Measurements from ENCODE around the gene CCDC152.
"Not testable (repeated sequence)": the region's sequence is repeated elsewhere in the genome, so short reads cannot be mapped to it uniquely, and the experiment has no call there.

CCDC152 gene

DNA sequence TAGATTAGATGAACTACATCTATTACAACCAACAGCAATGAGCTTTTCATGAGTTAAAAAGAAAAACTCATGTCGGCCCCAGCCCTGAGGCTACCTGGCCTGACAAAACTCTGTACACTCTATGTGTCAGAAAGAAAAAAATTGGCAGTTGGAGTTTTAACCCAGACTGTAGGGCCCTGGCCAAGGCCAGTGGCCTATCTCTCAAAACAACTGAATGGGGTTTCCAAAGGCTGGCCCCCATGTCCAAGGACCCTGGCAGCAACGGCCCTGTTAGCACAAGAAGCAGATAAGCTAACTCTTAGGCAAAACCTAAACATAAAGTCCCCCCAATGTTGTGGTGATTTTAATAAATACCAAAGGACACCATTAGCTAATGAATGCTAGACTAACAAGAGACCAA is 59.9 kb downstream of the CCDC152 start:
- not testable (repeated sequence) for DNase-seq

GRCh38 chr5:42819745-42820144 is 63.1 kb downstream of the CCDC152 start:
- DNase-seq: no peak

DNA sequence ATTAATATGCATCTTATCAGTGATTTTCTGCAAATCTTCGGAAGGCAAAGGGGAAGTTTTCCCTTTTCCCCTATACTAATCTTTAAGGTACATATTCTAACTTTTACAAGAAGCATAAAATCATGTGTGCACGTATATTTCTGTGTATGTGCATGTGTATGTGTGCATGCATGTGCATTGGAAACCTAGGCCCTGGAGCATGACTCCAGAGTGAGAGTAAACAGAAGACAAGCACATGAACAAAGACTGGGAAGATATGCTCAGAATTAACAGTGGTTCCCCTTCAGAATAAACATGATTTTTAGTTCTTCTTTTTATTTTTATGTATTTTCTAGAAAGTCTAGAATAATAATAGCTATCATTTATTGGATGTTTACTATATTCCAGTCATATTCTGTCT is 65.9 kb downstream of the CCDC152 start:
- no peak for DNase-seq

- DNase-seq: no peak
Observed at GRCh38 chr5:42824347-42824976, 67.8 kb downstream of the CCDC152 start.

GRCh38 chr5:42825422-42826148 is 69.0 kb downstream of the CCDC152 start:
- no peak for DNase-seq

DNA sequence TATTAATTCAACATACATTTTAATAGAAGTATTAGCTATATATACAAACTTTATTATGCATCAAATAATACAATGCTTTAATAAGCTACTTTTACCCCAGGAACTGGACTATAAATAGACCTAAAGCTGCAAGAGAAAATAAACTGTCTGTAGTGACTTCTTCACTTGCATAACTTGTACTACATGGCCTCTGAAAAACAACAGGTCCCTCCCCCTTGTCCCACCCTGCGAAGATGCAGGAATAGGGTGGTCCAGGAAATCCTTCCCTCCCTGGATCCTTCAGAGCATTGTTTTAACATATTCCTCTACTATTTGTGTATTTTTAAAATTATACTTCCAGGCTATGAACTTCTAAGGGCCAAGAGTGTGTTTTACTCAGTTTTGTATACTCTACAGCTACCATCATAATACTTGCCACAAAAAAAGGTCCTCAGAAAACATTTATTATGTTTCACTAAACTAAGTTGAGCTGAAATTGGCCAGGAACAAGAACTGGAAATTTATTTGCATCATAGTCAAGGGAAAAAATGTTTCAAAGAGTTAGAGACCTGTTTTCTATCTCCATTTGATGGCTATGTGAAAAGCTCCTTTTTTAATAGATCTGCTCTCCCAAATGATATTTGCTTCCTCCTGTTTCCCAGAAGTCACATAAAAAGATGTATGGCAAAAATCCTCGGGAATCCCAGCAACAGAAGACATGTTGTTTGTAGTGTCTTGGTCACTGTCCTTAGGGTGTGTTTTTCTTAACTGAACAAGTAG is 70.3 kb downstream of the CCDC152 start:
- no peak for DNase-seq

DNA sequence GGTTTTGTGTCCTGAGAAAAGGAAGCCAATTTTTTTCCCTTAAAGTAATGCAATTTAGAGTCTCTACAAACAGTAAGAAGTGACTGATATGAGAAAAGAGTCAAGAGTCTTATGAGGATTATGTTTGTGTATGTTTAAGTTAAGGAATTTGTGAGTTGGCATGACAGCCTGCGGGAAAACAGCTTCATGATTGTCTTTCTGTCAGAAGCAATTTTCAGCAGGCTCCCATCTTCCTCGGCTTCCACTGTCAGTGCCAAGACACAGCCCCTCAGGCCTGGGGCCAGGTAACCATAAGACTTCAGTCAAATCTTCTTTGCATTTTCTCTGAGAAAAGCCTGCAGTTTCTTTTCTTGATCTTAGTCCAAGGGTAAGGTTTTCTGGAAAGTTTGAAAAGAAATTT is 72.1 kb downstream of the CCDC152 start:
- DNase-seq: no peak

- DNase-seq: no peak
Observed at GRCh38 chr5:42830924-42831323, 74.3 kb downstream of the CCDC152 start.

DNA sequence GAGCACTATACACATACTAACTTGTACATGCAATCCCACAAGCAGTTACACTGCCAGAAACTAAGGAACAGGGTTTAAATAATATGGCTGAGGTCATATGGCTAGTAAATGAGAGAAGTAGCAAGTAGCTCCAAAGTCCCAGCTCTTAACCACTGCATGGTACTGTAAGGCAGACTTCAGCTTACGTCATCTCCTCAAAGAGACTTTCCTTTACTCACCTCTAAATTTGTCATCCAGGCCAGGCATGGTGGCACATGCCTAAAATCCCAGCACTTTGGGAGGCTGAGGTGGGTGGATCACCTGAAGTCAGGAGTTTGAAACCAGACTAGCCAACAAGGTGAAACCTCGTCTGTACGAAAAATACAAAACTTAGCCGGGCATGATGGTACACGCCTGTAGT is 75.4 kb downstream of the CCDC152 start:
- DNase-seq: no peak

DNA sequence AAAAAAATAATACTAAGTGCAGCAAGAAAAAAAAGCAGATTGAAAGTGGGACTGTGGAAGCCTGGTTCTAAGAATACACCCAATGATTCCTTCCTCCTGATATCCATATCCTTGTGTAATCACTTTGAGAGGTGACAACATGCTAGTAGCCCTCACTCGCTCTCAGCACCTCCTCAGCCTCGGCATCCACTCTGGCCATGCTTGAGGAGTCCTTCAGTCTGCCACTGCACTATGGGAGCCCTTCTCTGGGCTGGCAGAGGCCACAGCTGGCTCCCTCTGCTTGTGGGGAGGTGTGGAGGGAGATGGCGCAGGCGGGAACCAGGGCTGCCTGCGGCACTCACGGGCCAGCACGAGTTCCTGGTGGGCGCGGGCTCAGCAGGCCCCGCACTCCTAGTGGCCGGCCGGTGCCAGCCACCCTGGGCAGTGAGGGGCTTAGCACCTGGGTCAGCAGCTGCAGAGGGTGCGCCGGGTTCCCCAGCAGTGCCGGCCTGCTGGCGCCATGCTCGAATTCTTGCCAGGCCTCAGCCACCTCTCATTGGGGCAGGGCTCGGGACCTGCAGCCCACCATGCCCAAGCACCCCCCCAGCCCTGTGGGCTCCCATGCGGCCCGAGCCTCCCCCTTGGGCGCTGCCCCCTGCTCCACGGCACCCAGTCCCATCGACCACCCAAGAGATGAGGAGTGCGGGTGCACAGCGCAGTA is 79.6 kb downstream of the CCDC152 start:
- no peak for DNase-seq

DNA sequence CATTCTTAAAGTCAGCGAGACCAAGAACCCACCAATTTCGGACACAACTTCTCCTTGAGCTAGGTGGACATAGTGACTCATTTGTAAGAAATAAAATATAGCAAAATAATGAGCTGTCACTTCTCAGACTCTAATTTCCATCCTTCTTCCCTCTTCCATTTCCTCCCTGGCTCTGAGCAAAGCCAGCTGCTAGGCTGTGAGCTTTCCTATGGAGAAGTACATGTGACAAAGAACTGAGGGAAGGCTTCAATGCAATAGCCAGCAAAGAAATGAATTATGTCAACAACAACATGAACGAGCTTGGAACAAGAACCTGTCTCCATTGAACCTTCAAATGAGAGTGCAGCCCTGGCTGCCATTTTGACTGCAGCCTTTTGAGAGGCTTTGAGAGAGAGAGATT is 81.0 kb downstream of the CCDC152 start:
- no peak for DNase-seq

- DNase-seq: no peak
Observed at GRCh38 chr5:42839196-42839595, 82.6 kb downstream of the CCDC152 start.

- no peak for DNase-seq
Observed at GRCh38 chr5:42840269-42840668, 83.7 kb downstream of the CCDC152 start.

- DNase-seq: no peak
Observed at GRCh38 chr5:42840842-42841567, 84.4 kb downstream of the CCDC152 start.

- no peak for DNase-seq
Observed at GRCh38 chr5:42842921-42843641, 86.5 kb downstream of the CCDC152 start.

- DNase-seq: no peak
Observed at GRCh38 chr5:42843675-42844292, 87.2 kb downstream of the CCDC152 start.

- DNase-seq: not testable (repeated sequence)
Observed at GRCh38 chr5:42844408-42844807, 87.8 kb downstream of the CCDC152 start.

DNA sequence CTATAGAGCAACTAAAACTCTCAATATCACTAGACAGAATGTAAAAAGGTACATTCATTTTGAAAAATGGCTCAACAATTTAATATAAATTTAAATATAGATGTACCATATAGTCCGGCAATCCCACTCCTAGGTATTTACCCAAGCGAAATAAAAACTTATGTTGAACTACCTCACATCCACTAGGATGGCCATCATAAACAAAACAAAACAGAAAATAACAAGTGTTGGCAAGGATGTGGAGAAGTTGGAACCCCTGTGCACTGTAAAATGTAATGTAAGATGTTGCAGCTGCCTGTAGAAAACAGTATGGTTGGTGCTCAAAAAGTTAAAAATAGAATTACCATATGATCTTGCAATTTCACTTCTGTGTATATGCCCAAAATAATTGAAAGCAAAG is 91.9 kb downstream of the CCDC152 start:
- DNase-seq: no peak

GRCh38 chr5:42851481-42851880 is 94.9 kb downstream of the CCDC152 start:
- no peak for DNase-seq

Measured in activated naive CD4-positive, alpha-beta T cell (primary cell).